ENCODE data around the gene INPP5J. TPM values are rescaled to one million over a fixed set of nuclear protein-coding genes. Genes with fewer than 3 reads are reported as not detected.

Gene INPP5J
- total and polyA plus RNA-seq, 9 of the 15 experiments (the other 6 are each of a cell fraction or from before 2014, with no cell fraction given): 0.10 to 6.3 (median 4.8) TPM

- TF ChIP-seq ZBTB43 (CRISPR knock-in tag; IDR thresholded peaks at IDR 0.05) (no peak), NONO (IDR thresholded peaks at IDR 0.05; ENCODE audit: low read depth in 2 of 2, low read length in 1 of 2) (no peak), KLF1 (tag; IDR thresholded peaks at IDR 0.05) (no peak)
These were observed 18.7 kb upstream of the INPP5J start (continued) for GRCh38 chr22:31103899-31104694.

GRCh38 chr22:31104869-31105268, 17.9 kb upstream of the INPP5J start:
- DNase-seq (ENCODE audit: extremely low read depth in 1 of 4, low spot score in 3 of 4): peak in 1 of 4 experiments; percentile 40
- H3K27ac ChIP-seq (ENCODE audit: extremely low read depth, low read depth, low read length): no peak overlapping the region
- no peak for ATAC-seq
- 60% methylated on average over 13 of the region's 35 CpGs for WGBS (ENCODE audit: insufficient coverage, low coverage, missing lambda C conversion rate)
- H3K79me2 ChIP-seq (ENCODE audit: control insufficient read depth, insufficient read depth, low read length): no peaks in the 10 kb centered on the region
- no peak overlapping the region for H3K9ac ChIP-seq (ENCODE audit: insufficient read depth in 1 of 2, low read depth in 2 of 2, low read length in 2 of 2)
- POLR2A ChIA-PET: interaction anchor here (1.3 to 4.4 kb wide), 2 partner anchors 14 to 20 kb away, joined by 4 to 18 read pairs; no protein-coding TSS in a partner anchor
- CTCF ChIA-PET (ENCODE audit: low intra/inter-chr PET ratio): no interaction called here
- peaks cover 8 to 17% of the 10 kb centered on the region in 2 experiments; a peak in 4 of 5 replicates for H3K4me1 ChIP-seq (replicated peaks in 1 of 2; ENCODE audit: control insufficient read depth in 2 of 2, insufficient read depth in 2 of 2, low read length in 2 of 2)
- no peak overlapping the region for H3K4me2 ChIP-seq (ENCODE audit: insufficient read depth, low read length)
- no peaks in the 10 kb centered on the region for H4K20me1 ChIP-seq (replicated peaks; ENCODE audit: control insufficient read depth, insufficient read depth, low read length)
- intact Hi-C loops (cut with micrococcal nuclease) (no loop called here), in situ Hi-C loops (cut with MboI) (loop anchor here (5.0 kb wide), 2 partner anchors 37 to 122 kb away; partner anchors contain the start of gene PLA2G3)
- H3K4me3 ChIP-seq: no peak overlapping the region
- peaks cover 3% of the 10 kb centered on the region; the same call in 1 of the 3 replicates for H3K36me3 ChIP-seq (ENCODE audit: control insufficient read depth, insufficient read depth, low read length)
- H3K9me3 ChIP-seq (replicated peaks; ENCODE audit: control insufficient read depth, insufficient read depth, low read depth, low read length): no peaks in the 10 kb centered on the region
- FAIRE-seq: no peak
- no peaks in the 10 kb centered on the region for H3K27me3 ChIP-seq (ENCODE audit: control insufficient read depth in 2 of 2, insufficient read depth in 2 of 2, low read length in 2 of 2)
- no peaks in the 10 kb centered on the region for H3K9me1 ChIP-seq (ENCODE audit: control insufficient read depth, insufficient read depth, low read length)
- BruUV-seq (replicated peaks): no TSS peak
- no peak overlapping the region for H2AFZ ChIP-seq (ENCODE audit: low read depth, low read length)
- TF ChIP-seq ZBTB33 (CRISPR knock-in tag; IDR thresholded peaks at IDR 0.05): peak; percentile 86
- TF ChIP-seq ZNF512 (tag; IDR thresholded peaks at IDR 0.05): no peak
- no peak for TF ChIP-seq JUNB (CRISPR knock-in tag; conservative IDR thresholded peaks at IDR 0.05)
- TF ChIP-seq TAF7 (tag; IDR thresholded peaks at IDR 0.05): no peak
- peak; percentile 22 for TF ChIP-seq HMGN3 (IDR thresholded peaks at IDR 0.05; ENCODE audit: borderline replicate concordance, extremely low read depth, insufficient read length, low read depth, low read length)
- TF ChIP-seq E2F1 (CRISPR knock-in tag; IDR thresholded peaks at IDR 0.05): no peak
- no peak for TF ChIP-seq HDAC1 (IDR thresholded peaks at IDR 0.05)
- TF ChIP-seq POLR2G (IDR thresholded peaks at IDR 0.05; ENCODE audit: low read depth, low read length): peak; percentile 59
